ENCODE results near the gene USP15. TPM values are rescaled to one million over a fixed set of nuclear protein-coding genes. Genes with fewer than 3 reads are reported as not detected.

USP15 gene
- total and polyA plus RNA-seq, 2 of the 8 experiments (the other 6 are each of a cell fraction or from before 2014, with no cell fraction given): 12.7 to 38.6 TPM

DNA sequence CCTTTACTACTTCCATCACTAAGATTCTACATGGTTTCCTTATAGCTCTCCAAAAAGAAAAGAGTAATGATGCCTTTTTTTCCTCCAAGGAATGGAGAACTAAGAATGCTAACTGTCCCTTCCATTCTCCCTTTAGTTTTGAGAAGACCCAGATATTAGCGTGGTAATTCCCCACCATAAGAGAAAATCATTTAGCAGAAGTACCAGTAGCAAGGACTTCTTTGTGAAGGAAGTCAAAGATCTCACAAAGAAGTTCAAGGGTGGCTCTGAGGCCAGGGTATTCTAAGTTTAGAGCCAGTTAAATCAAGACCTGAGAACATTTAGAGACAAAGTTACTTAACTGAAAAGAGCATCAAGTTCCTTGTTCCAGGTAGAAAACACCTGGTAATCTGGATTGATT is 7.3 kb downstream of the USP15 start (continued):
- TF ChIP-seq CHD7 (IDR thresholded peaks at IDR 0.05; ENCODE audit: insufficient replicate concordance, low read length) (no peak), NANOG (IDR thresholded peaks at IDR 0.05; ENCODE audit: insufficient read depth, low read depth, low read length, poor library complexity, severe bottlenecking) (no peak), MAFK (IDR thresholded peaks at IDR 0.05; ENCODE audit: low read depth, low read length) (no peak), CTBP2 (IDR thresholded peaks at IDR 0.05; ENCODE audit: borderline replicate concordance, insufficient read depth, insufficient read length, low read length) (no peak), FOSL1 (IDR thresholded peaks at IDR 0.05; ENCODE audit: insufficient read depth, low read depth, low read length) (no peak), HDAC6 (IDR thresholded peaks at IDR 0.05; ENCODE audit: low read depth, low read length) (no peak), SIN3A (conservative IDR thresholded peaks at IDR 0.05 in 1 of 2, IDR thresholded peaks at IDR 0.05 in 1 of 2; ENCODE audit: low read depth in 1 of 2, low read length in 2 of 2) (no peak), EGR1 (IDR thresholded peaks at IDR 0.05; ENCODE audit: borderline replicate concordance, low read depth, low read length) (no peak)
- TF ChIP-seq, protein P1, sequence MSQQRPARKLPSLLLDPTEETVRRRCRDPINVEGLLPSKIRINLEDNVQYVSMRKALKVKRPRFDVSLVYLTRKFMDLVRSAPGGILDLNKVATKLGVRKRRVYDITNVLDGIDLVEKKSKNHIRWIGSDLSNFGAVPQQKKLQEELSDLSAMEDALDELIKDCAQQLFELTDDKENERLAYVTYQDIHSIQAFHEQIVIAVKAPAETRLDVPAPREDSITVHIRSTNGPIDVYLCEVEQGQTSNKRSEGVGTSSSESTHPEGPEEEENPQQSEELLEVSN (IDR thresholded peaks at IDR 0.05): no peak
- TF ChIP-seq, protein P2, sequence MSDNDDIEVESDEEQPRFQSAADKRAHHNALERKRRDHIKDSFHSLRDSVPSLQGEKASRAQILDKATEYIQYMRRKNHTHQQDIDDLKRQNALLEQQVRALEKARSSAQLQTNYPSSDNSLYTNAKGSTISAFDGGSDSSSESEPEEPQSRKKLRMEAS (IDR thresholded peaks at IDR 0.05): no peak

Measured in H1 (cell line).